ENCODE results near the gene AREG.

GRCh38 chr4:74408639-74409038 lies 36.3 kb upstream of the AREG start:
- TF ChIP-seq EZH2 (IDR thresholded peaks at IDR 0.05) (no peak), POLR2AphosphoS5 (IDR thresholded peaks at IDR 0.05; ENCODE audit: borderline replicate concordance, low read depth, low read length) (no peak), FOXP2 (optimal IDR thresholded peaks at IDR 0.05; ENCODE audit: control extremely low read depth, extremely low read length, insufficient read depth) (no peak)
